Measurements from ENCODE around the gene KCNJ18.

DNA sequence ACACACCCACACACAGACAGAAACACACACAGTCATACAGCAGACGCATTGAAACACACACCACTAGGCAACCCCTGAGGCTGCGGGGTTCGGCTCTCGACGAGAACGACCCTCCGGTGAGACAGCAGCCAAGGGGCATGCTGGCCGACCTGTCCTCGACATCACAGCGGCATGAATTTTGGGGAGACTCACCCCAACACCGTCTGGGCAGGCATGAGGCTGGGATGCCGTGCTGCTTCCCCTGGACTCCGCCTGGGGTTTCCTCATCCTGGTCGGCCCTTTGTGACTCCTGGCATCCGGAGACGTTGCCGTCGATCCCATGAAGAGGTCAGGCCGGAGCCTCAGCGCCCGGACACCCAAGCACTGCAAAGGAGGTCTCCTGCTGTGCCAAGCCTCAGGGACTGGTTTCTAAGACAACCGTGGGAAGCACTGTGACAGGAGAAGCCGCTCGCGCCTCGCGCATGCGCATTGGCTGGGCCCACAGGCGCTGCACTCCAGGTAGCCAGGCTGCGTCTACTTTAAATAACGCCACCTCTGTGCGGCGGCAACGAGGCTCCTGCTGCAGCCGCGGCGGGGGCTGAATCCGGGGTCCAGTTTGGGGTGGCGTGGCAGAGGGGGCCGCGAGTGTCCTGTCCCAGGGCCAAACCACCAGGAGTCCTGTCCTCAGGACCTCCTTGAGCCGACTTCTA, 13.8 kb upstream of the KCNJ18 start:
- TF ChIP-seq CTCF (conservative IDR thresholded peaks at IDR 0.05 in 1 of 2, IDR thresholded peaks at IDR 0.05 in 1 of 2; ENCODE audit: low read depth in 1 of 2, low read length in 2 of 2), result no peak
- no peak for TF ChIP-seq EZH2 (IDR thresholded peaks at IDR 0.05; ENCODE audit: low read length, missing control alignments)
